ENCODE data around the gene HECTD4.

DNA sequence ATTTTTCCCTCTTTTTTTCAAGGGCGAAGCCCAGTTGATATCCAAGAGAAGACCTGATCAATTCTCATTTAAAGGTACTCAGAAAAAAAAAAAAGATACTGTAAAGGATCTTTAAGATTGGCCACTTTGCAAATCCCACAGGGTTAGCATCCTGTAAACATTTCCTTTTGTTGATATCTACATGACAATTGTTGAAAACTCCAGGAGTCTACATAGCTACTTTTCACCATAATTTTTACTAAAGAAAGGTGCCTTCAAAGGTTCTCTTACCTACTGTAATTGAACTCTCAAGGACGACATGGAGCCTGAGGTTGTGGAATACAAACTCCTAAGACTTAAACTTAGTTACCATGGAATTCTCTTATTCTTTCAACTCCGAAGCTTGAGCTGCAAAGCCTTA is 125.5 kb downstream of the HECTD4 start:
- TF ChIP-seq, protein P1, sequence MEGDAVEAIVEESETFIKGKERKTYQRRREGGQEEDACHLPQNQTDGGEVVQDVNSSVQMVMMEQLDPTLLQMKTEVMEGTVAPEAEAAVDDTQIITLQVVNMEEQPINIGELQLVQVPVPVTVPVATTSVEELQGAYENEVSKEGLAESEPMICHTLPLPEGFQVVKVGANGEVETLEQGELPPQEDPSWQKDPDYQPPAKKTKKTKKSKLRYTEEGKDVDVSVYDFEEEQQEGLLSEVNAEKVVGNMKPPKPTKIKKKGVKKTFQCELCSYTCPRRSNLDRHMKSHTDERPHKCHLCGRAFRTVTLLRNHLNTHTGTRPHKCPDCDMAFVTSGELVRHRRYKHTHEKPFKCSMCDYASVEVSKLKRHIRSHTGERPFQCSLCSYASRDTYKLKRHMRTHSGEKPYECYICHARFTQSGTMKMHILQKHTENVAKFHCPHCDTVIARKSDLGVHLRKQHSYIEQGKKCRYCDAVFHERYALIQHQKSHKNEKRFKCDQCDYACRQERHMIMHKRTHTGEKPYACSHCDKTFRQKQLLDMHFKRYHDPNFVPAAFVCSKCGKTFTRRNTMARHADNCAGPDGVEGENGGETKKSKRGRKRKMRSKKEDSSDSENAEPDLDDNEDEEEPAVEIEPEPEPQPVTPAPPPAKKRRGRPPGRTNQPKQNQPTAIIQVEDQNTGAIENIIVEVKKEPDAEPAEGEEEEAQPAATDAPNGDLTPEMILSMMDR (conservative IDR thresholded peaks at IDR 0.05; ENCODE audit: low read depth, low read length): no peak
- TF ChIP-seq RFX5 (IDR thresholded peaks at IDR 0.05; ENCODE audit: low read depth, low read length): no peak
- TF ChIP-seq, protein P2, sequence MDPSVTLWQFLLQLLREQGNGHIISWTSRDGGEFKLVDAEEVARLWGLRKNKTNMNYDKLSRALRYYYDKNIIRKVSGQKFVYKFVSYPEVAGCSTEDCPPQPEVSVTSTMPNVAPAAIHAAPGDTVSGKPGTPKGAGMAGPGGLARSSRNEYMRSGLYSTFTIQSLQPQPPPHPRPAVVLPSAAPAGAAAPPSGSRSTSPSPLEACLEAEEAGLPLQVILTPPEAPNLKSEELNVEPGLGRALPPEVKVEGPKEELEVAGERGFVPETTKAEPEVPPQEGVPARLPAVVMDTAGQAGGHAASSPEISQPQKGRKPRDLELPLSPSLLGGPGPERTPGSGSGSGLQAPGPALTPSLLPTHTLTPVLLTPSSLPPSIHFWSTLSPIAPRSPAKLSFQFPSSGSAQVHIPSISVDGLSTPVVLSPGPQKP (IDR thresholded peaks at IDR 0.05; ENCODE audit: borderline replicate concordance, low read depth, low read length): no peak
- no peak for TF ChIP-seq MAFK (IDR thresholded peaks at IDR 0.05; ENCODE audit: low read depth, low read length)

Measured in IMR-90 (cell line).